Naive thymus-derived CD4-positive, alpha-beta T cell (primary cell): ENCODE data around the gene ADAM12. TPM values are rescaled to one million over a fixed set of nuclear protein-coding genes. Genes with fewer than 3 reads are reported as not detected.

Experiments used
- ATAC-seq: fragments of 150-1000 bp; cut with Tn5 transposase; 2 replicates; pipeline ENCODE4 v1.10.0; 2021; ENCODE audit warnings: mild to moderate bottlenecking, moderate library complexity
- CTCF ChIA-PET: fragments of 350-600 bp; sonication (Branson Sonifier 250); formaldehyde crosslinking; loops from one replicate; lab custom pipeline; 2021; ENCODE audit warnings: antibody characterized with exemption; lab: Charles Lee
- POLR2A ChIA-PET: fragments of 350-600 bp; sonication (Branson Sonifier 250); formaldehyde crosslinking; loops from one replicate; lab custom pipeline; 2021; ENCODE audit warnings: antibody characterized with exemption, inconsistent platforms; lab: Charles Lee
- DNase-seq, 9 donors: peaks; one replicate each; pipeline versions ENCODE4 v3.0.0 to v3.0.0-alpha.2; 2020 to 2022; ENCODE audit warnings: mixed read lengths in 1 of 9
- H3K27ac ChIP-seq: one replicate; pipeline ENCODE4 v1.7.0; 2013; ENCODE audit warnings: mild to moderate bottlenecking, low read depth, low read length, moderate library complexity
- H3K27me3 ChIP-seq, 2 donors: one replicate each; pipeline ENCODE4 v1.7.0; 2013; ENCODE audit warnings: low read length in 2 of 2, mild to moderate bottlenecking in 2 of 2, moderate library complexity in 2 of 2; ENCODE audit not compliant: control insufficient read depth in 2 of 2, insufficient read depth in 2 of 2
- H3K36me3 ChIP-seq, 3 experiments: 1 replicate in 2 of 3; 2 replicates in 1 of 3; pipeline ENCODE4 v1.7.0; 2013; ENCODE audit warnings: low read length in 3 of 3, mild to moderate bottlenecking in 3 of 3, moderate library complexity in 1 of 3; ENCODE audit not compliant: insufficient read depth in 3 of 3, control insufficient read depth in 2 of 3
- H3K4me1 ChIP-seq, 2 donors: one replicate each; pipeline ENCODE4 v1.7.0; 2013; ENCODE audit warnings: low read length in 2 of 2, mild to moderate bottlenecking in 2 of 2, moderate library complexity in 1 of 2; ENCODE audit not compliant: control insufficient read depth in 2 of 2, insufficient read depth in 2 of 2
- H3K4me3 ChIP-seq: 2 replicates; pipeline ENCODE4 v1.7.0; 2013; ENCODE audit warnings: mild to moderate bottlenecking, low read length
- H3K9me3 ChIP-seq, 3 experiments: 1 replicate in 2 of 3; 2 replicates in 1 of 3; pipeline ENCODE4 v1.7.0; 2013; ENCODE audit warnings: low read length in 3 of 3; ENCODE audit not compliant: control insufficient read depth in 2 of 3
- H3K27ac Mint-ChIP-seq, 9 donors: one replicate each; pipeline ENCODE4 v1.8.0; 2020 to 2022; ENCODE audit warnings: mixed read lengths in 9 of 9, mild to moderate bottlenecking in 8 of 9, moderate library complexity in 5 of 9, inconsistent platforms in 2 of 9
- H3K27me3 Mint-ChIP-seq, 5 donors: one replicate each; pipeline ENCODE4 v1.8.0; 2021 to 2022; ENCODE audit warnings: mixed read lengths in 5 of 5, mild to moderate bottlenecking in 1 of 5
- H3K36me3 Mint-ChIP-seq, 5 donors: one replicate each; pipeline ENCODE4 v1.8.0; 2020 to 2022; ENCODE audit warnings: mixed read lengths in 5 of 5, mild to moderate bottlenecking in 3 of 5, inconsistent platforms in 1 of 5
- H3K4me1 Mint-ChIP-seq, 7 donors: one replicate each; pipeline ENCODE4 v1.8.0; 2020 to 2022; ENCODE audit warnings: mixed read lengths in 7 of 7, mild to moderate bottlenecking in 3 of 7, inconsistent platforms in 1 of 7
- H3K4me3 Mint-ChIP-seq, 10 donors: one replicate each; pipeline ENCODE4 v1.8.0; 2020 to 2022; ENCODE audit warnings: mild to moderate bottlenecking in 10 of 10, mixed read lengths in 10 of 10, moderate library complexity in 6 of 10, inconsistent platforms in 2 of 10
- H3K9me3 Mint-ChIP-seq, 11 donors: one replicate each; pipeline ENCODE4 v1.8.0; 2020 to 2022; ENCODE audit warnings: mixed read lengths in 11 of 11, mild to moderate bottlenecking in 4 of 11, inconsistent platforms in 1 of 11, moderate library complexity in 1 of 11
- intact Hi-C, 2 donors: fragments of 100-400 bp; cut with micrococcal nuclease; formaldehyde crosslinking; loops; one replicate each; pipeline ENCODE4 v1.15.1; 2023
- polyA plus RNA-seq, 2 donors: library from polyadenylated mRNA; unstranded; fragments of 300-500 nt; fragmentation: Illumina TruSeq; gene quantifications; one replicate each; pipeline ENCODE4 v1.2.3, GENCODE V29; 2021
- total RNA-seq, 6 experiments: library from RNA in 5 of 6; stranded (reverse) in 5 of 6; gene quantifications; 1 replicate in 5 of 6; 2 replicates in 1 of 6; pipeline ENCODE4 v1.2.3 and lab custom pipeline; 2021 to 2026

The ADAM12 gene
- total and polyA plus RNA-seq, 7 experiments from 2014 or later = 0.58 to 1.0 TPM; not detected in 5

DNA sequence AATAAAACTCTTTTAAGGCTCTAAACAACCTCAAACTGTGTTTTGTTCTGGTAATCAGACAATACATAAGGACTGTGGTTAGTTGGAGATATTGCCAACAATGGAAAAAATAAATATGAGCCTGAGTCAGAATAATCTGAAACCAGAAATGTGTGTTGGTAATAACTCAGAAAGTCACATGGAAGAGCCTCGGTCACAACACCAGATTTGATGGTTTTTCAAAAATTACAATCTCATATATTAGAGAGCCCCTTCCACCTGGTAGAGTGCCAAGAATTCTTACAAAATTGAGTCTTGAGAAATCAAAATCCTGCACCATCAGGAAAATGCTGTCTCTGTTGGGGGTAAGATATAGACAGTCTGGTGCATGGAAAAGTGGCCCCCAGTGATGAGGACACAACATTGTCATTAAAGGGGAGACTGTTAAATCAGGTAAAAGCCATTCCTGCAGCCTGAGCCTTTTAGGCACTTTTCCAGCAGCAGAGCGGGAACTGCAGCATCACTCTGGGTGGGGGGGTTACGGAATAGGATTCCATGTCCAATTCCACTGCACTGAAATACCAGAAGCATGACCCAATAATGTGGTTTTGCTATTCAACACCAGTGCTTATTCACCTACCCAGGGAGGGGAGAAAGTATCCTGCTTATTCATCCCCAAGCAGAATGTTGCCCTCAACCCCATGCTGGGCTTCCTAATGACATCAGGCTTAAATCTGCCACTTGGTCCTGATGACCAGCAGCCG, 9.5 kb upstream of the ADAM12 start:
- no peak overlapping the region for H3K4me3 Mint-ChIP-seq
- intact Hi-C loops = no loop called here

GRCh38 chr10:126397156-126397555, 8.9 kb upstream of the ADAM12 start:
- no peak overlapping the region for H3K4me3 ChIP-seq
- DNase-seq = no peak
- no peak overlapping the region for H3K27ac Mint-ChIP-seq
- peaks cover 0 to 27% (median 5%) of the 10 kb centered on the region in 5 donors for H3K27me3 Mint-ChIP-seq
- H3K4me3 Mint-ChIP-seq = no peak overlapping the region
- no peaks in the 10 kb centered on the region for H3K4me1 Mint-ChIP-seq
- H3K36me3 Mint-ChIP-seq = no peaks in the 10 kb centered on the region
- peaks cover 0 to 7% (median 0%) of the 10 kb centered on the region in 3 experiments for H3K9me3 ChIP-seq
- intact Hi-C loops = no loop called here
- H3K4me1 ChIP-seq = no peaks in the 10 kb centered on the region
- H3K27ac ChIP-seq = no peak overlapping the region
- no peaks in the 10 kb centered on the region for H3K36me3 ChIP-seq
- H3K27me3 ChIP-seq = no peaks in the 10 kb centered on the region
- CTCF ChIA-PET = no interaction called here
- peaks cover 0 to 18% (median 7%) of the 10 kb centered on the region in 11 donors for H3K9me3 Mint-ChIP-seq
- POLR2A ChIA-PET = no interaction called here
- ATAC-seq = no peak

More for the DNA sequence above, 9.5 kb upstream of the ADAM12 start:
- Mint-ChIP-seq H3K9me3 (peaks cover 0 to 18% (median 6%) of the 10 kb centered on the region in 11 donors), H3K36me3 (no peaks in the 10 kb centered on the region), H3K27me3 (peaks cover 0 to 27% (median 5%) of the 10 kb centered on the region in 5 donors), H3K27ac (no peak overlapping the region), H3K4me1 (no peaks in the 10 kb centered on the region)
- peaks cover 0 to 7% (median 0%) of the 10 kb centered on the region in 3 experiments for H3K9me3 ChIP-seq
- H3K36me3 ChIP-seq = no peaks in the 10 kb centered on the region
- ChIA-PET POLR2A (no interaction called here), CTCF (no interaction called here)
- DNase-seq (no peak), ATAC-seq (no peak)
- no peak overlapping the region for H3K27ac ChIP-seq
- H3K4me1 ChIP-seq = no peaks in the 10 kb centered on the region
- H3K27me3 ChIP-seq = no peaks in the 10 kb centered on the region
- no peak overlapping the region for H3K4me3 ChIP-seq

- peaks cover 0 to 7% (median 0%) of the 10 kb centered on the region in 3 experiments for H3K9me3 ChIP-seq
- H3K36me3 Mint-ChIP-seq = peaks cover 0 to 3% (median 0%) of the 10 kb centered on the region in 5 donors
- H3K4me3 ChIP-seq = no peak overlapping the region
- no peak for ATAC-seq
- no peaks in the 10 kb centered on the region for H3K4me1 Mint-ChIP-seq
- H3K27me3 Mint-ChIP-seq = peaks cover 3 to 33% (median 10%) of the 10 kb centered on the region in 5 donors
- H3K4me3 Mint-ChIP-seq = no peak overlapping the region
- H3K27ac Mint-ChIP-seq = no peak overlapping the region
- ChIA-PET CTCF (no interaction called here), POLR2A (no interaction called here)
- H3K9me3 Mint-ChIP-seq = peaks cover 0 to 19% (median 9%) of the 10 kb centered on the region in 11 donors
- H3K4me1 ChIP-seq = no peaks in the 10 kb centered on the region
- H3K36me3 ChIP-seq = no peaks in the 10 kb centered on the region
- no peak for DNase-seq
- no peak overlapping the region for H3K27ac ChIP-seq
- H3K27me3 ChIP-seq = no peaks in the 10 kb centered on the region
- intact Hi-C loops = no loop called here
These were observed 6.7 kb upstream of the ADAM12 start for GRCh38 chr10:126394948-126395347.

DNA sequence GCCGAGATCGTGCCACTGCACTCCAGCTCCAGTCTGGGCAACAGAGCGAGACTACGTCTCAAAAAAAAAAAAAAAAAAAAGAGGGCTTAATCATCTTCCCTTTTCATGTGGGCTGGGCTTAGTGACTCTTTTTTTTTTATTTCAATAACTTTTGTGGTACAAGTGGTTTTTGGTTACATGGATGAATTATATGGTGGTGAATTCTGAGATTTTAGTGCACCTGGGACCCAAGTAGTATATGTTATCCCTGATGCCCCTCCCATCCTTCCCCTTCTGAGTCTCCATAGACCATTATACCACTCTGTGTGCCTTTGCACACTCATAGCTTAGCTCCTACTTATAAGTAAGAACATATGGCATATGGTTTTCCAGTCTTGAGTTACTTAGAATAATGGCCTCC, 4.8 kb upstream of the ADAM12 start:
- no peaks in the 10 kb centered on the region for H3K4me1 ChIP-seq
- POLR2A ChIA-PET = no interaction called here
- H3K36me3 ChIP-seq = no peaks in the 10 kb centered on the region
- H3K4me3 ChIP-seq = no peak overlapping the region
- H3K27me3 ChIP-seq = no peaks in the 10 kb centered on the region
- H3K9me3 ChIP-seq = peaks cover 0 to 7% (median 0%) of the 10 kb centered on the region in 3 experiments
- peaks cover 0 to 3% (median 0%) of the 10 kb centered on the region in 5 donors for H3K36me3 Mint-ChIP-seq
- H3K9me3 Mint-ChIP-seq = peaks cover 0 to 24% (median 9%) of the 10 kb centered on the region in 11 donors
- intact Hi-C loops = no loop called here
- H3K27ac Mint-ChIP-seq = no peak overlapping the region
- DNase-seq = no peak
- CTCF ChIA-PET = no interaction called here
- H3K4me1 Mint-ChIP-seq = no peaks in the 10 kb centered on the region
- peaks cover 16 to 36% (median 19%) of the 10 kb centered on the region in 5 donors for H3K27me3 Mint-ChIP-seq
- no peak overlapping the region for H3K27ac ChIP-seq
- no peak for ATAC-seq
- H3K4me3 Mint-ChIP-seq = no peak overlapping the region

GRCh38 chr10:126392469-126392868, 4.2 kb upstream of the ADAM12 start:
- ChIA-PET CTCF (no interaction called here), POLR2A (no interaction called here)
- ATAC-seq = no peak
- Histone ChIP-seq H3K27me3 (no peaks in the 10 kb centered on the region), H3K36me3 (no peaks in the 10 kb centered on the region), H3K27ac (no peak overlapping the region), H3K9me3 (peaks cover 0 to 7% (median 0%) of the 10 kb centered on the region in 3 experiments), H3K4me3 (no peak overlapping the region), H3K4me1 (no peaks in the 10 kb centered on the region)
- Mint-ChIP-seq H3K4me1 (peaks cover 0 to under 1% (median 0%) of the 10 kb centered on the region in 7 donors), H3K9me3 (peaks cover 0 to 24% (median 9%) of the 10 kb centered on the region in 11 donors), H3K27ac (no peak overlapping the region), H3K27me3 (peaks cover 17 to 37% (median 20%) of the 10 kb centered on the region in 5 donors), H3K36me3 (peaks cover 0 to 3% (median 0%) of the 10 kb centered on the region in 5 donors), H3K4me3 (no peak overlapping the region)
- intact Hi-C loops = no loop called here
- DNase-seq = no peak

GRCh38 chr10:126392068-126392467, 3.8 kb upstream of the ADAM12 start:
- CTCF ChIA-PET = no interaction called here
- DNase-seq = no peak
- POLR2A ChIA-PET = no interaction called here
- H3K27ac Mint-ChIP-seq = no peak overlapping the region
- no peaks in the 10 kb centered on the region for H3K4me1 ChIP-seq
- intact Hi-C loops = no loop called here
- no peak for ATAC-seq
- H3K27me3 Mint-ChIP-seq = peaks cover 21 to 41% (median 24%) of the 10 kb centered on the region in 5 donors
- no peak overlapping the region for H3K27ac ChIP-seq
- no peak overlapping the region for H3K4me3 Mint-ChIP-seq
- H3K9me3 Mint-ChIP-seq = peaks cover 0 to 28% (median 9%) of the 10 kb centered on the region in 11 donors
- H3K36me3 Mint-ChIP-seq = peaks cover 0 to 3% (median 0%) of the 10 kb centered on the region in 5 donors
- no peak overlapping the region for H3K4me3 ChIP-seq
- peaks cover 2 to 5% (median 3%) of the 10 kb centered on the region in 7 donors for H3K4me1 Mint-ChIP-seq
- no peaks in the 10 kb centered on the region for H3K27me3 ChIP-seq
- peaks cover 0 to 7% (median 0%) of the 10 kb centered on the region in 3 experiments for H3K9me3 ChIP-seq
- no peaks in the 10 kb centered on the region for H3K36me3 ChIP-seq
